Measurements from ENCODE around the gene TRRAP. TPM values are rescaled to one million over a fixed set of nuclear protein-coding genes. Genes with fewer than 3 reads are reported as not detected.
"Not testable (repeated sequence)": the region's sequence is repeated elsewhere in the genome, so short reads cannot be mapped to it uniquely, and the experiment has no call there.

Gene TRRAP
- total RNA-seq, 1 experiment from 2014 or later = 55.8 TPM

DNA sequence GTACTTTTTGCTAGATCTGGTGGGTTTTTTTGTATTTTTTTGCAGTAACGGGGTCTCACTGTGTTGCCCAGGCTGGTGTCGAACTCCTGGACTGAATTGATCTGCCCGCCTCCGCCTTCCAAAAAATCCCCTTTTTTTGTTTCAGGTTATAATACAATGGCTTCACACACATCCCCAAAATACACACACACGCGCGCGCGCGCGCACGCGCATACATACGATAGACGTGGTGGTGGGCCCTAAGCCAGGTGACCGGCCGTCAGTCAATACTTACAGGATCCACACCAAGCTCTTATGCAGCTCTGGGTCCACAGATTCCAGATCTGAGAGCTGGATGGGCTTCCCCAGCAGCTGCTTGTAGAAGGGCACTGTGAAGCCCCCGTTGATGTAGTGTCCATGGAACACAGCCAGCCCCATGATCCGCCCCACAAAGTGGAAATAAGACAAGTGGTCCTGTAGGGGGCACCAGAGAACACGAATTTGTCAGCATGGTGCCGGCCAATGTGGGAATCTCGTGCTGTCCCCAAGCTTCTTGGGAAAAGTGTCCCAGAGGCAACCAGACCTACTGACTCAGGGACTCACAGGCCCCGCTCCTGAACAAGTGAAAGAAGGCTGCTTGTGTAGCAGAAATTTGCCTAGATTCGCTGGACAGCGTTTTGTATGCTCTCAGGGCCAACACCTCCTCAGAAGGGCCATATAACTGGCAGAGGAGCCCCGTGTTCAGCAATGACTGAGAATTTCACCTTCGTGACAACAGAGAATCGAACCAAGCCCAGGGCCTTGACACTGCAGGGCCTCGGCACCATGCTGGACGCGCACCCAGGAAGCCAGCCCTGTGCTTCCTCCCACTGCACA, 162.0 kb downstream of the TRRAP start:
- Histone ChIP-seq H3K9me2 (ENCODE audit: insufficient read depth) (no peaks in the 10 kb centered on the region), H3K79me2 (ENCODE audit: low read depth) (no peaks in the 10 kb centered on the region), H3K27ac (peak overlapping the region; percentile 20), H3F3A (ENCODE audit: insufficient read depth, low read depth) (peaks cover 50% of the 10 kb centered on the region; the same call in 1 of the 2 replicates), H3K4me3 (no peak overlapping the region), H3K4me2 (no peak overlapping the region), H3K4me1 (replicated peaks; ENCODE audit: insufficient read depth) (no peaks in the 10 kb centered on the region), H3K9me3 (ENCODE audit: insufficient read depth, low read depth) (no peaks in the 10 kb centered on the region), H3K36me3 (ENCODE audit: low read depth) (peaks cover 84% of the 10 kb centered on the region), H4K20me1 (ENCODE audit: insufficient read depth) (peaks cover 26% of the 10 kb centered on the region), H2AFZ (no peak overlapping the region), H3K27me3 (ENCODE audit: insufficient read depth, low read depth) (no peaks in the 10 kb centered on the region)
- no TSS peak for BruUV-seq (replicated peaks)
- DNase-seq = peak; percentile 64 to 75
- CTCF ChIA-PET = no interaction called here
- TF ChIP-seq EZH2 (IDR thresholded peaks at IDR 0.05; ENCODE audit: low read depth) = no peak
- peak; percentile 81 for TF ChIP-seq CTCF (conservative IDR thresholded peaks at IDR 0.05)
- POLR2A ChIA-PET (ENCODE audit: unreplicated experiment) = interaction anchor here (0.6 kb wide), 1 partner anchor 89 kb away, joined by 6 read pairs; no protein-coding TSS in a partner anchor
- intact Hi-C loops (cut with micrococcal nuclease; ENCODE audit: unreplicated experiment) = loop anchor here (1.0 to 5.0 kb wide), 5 partner anchors 103 to 292 kb away; partner anchors contain the start of gene MYH16

- no TSS peak for BruUV-seq (replicated peaks)
- Histone ChIP-seq H4K20me1 (ENCODE audit: insufficient read depth) (peaks cover 19% of the 10 kb centered on the region), H3K9me2 (ENCODE audit: insufficient read depth) (no peaks in the 10 kb centered on the region), H3K4me3 (no peak overlapping the region), H3F3A (ENCODE audit: insufficient read depth, low read depth) (peaks cover 54% of the 10 kb centered on the region; the same call in 1 of the 2 replicates), H3K36me3 (ENCODE audit: low read depth) (peaks cover 83% of the 10 kb centered on the region), H3K27me3 (ENCODE audit: insufficient read depth, low read depth) (no peaks in the 10 kb centered on the region), H2AFZ (no peak overlapping the region), H3K4me2 (no peak overlapping the region), H3K9me3 (ENCODE audit: insufficient read depth, low read depth) (no peaks in the 10 kb centered on the region), H3K4me1 (replicated peaks; ENCODE audit: insufficient read depth) (no peaks in the 10 kb centered on the region), H3K79me2 (ENCODE audit: low read depth) (no peaks in the 10 kb centered on the region), H3K27ac (no peak overlapping the region)
- POLR2A ChIA-PET (ENCODE audit: unreplicated experiment) = no interaction called here
- intact Hi-C loops (cut with micrococcal nuclease; ENCODE audit: unreplicated experiment) = loop anchor here (2.0 to 5.0 kb wide), 3 partner anchors 171 to 291 kb away; partner anchors contain the start of gene MYH16
- DNase-seq = no peak
- CTCF ChIA-PET = interaction anchor here (0.7 kb wide), 1 partner anchor 83 kb away, joined by 5 read pairs; no protein-coding TSS in a partner anchor
- TF ChIP-seq CTCF (conservative IDR thresholded peaks at IDR 0.05) = no peak
- no peak for TF ChIP-seq EZH2 (IDR thresholded peaks at IDR 0.05; ENCODE audit: low read depth)
These were observed 163.2 kb downstream of the TRRAP start for GRCh38 chr7:99041526-99041925.

DNA sequence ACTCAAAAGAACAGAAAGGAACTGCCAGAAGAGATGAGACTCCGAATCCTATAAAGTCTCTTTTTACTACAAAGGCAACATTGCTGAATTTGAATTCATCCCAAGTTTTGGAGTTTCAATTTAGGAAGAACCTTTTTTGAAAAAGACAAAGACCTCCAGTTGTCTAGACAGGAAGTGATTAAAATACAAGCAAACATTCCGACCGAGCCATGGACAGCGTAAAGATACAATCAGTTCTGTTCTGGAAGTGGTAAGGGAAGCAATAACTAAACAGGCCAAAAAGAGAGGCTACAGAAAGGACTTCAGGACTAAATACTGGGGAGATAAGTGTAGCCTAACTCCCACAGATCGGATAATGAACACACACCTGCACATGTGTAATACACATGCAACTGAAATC, 164.6 kb downstream of the TRRAP start:
- no peaks in the 10 kb centered on the region for H3K27me3 ChIP-seq (ENCODE audit: insufficient read depth, low read depth)
- no peaks in the 10 kb centered on the region for H3K9me3 ChIP-seq (ENCODE audit: insufficient read depth, low read depth)
- H3K4me1 ChIP-seq (replicated peaks; ENCODE audit: insufficient read depth) = no peaks in the 10 kb centered on the region
- peaks cover 7% of the 10 kb centered on the region; the same call in 1 of the 2 replicates for H3K79me2 ChIP-seq (ENCODE audit: low read depth)
- TF ChIP-seq EZH2 (IDR thresholded peaks at IDR 0.05; ENCODE audit: low read depth) (no peak), CTCF (conservative IDR thresholded peaks at IDR 0.05) (no peak)
- H3K4me3 ChIP-seq = no peak overlapping the region
- intact Hi-C loops (cut with micrococcal nuclease; ENCODE audit: unreplicated experiment) = loop anchor here (5.0 kb wide), 2 partner anchors 169 to 289 kb away; no protein-coding TSS in a partner anchor
- H4K20me1 ChIP-seq (ENCODE audit: insufficient read depth) = peaks cover 14% of the 10 kb centered on the region
- ChIA-PET POLR2A (ENCODE audit: unreplicated experiment) (no interaction called here), CTCF (no interaction called here)
- H3K27ac ChIP-seq = peak overlapping the region; percentile 7; the same call in 1 of the 2 replicates
- no peak overlapping the region for H2AFZ ChIP-seq
- no peak for DNase-seq
- H3F3A ChIP-seq (ENCODE audit: insufficient read depth, low read depth) = peaks cover 56% of the 10 kb centered on the region; the same call in 1 of the 2 replicates
- H3K4me2 ChIP-seq = no peak overlapping the region
- H3K9me2 ChIP-seq (ENCODE audit: insufficient read depth) = no peaks in the 10 kb centered on the region
- BruUV-seq (replicated peaks) = no TSS peak
- H3K36me3 ChIP-seq (ENCODE audit: low read depth) = peaks cover 70% of the 10 kb centered on the region

GRCh38 chr7:99044858-99045257, 166.5 kb downstream of the TRRAP start:
- not testable (repeated sequence) for H3K4me1 ChIP-seq (replicated peaks; ENCODE audit: insufficient read depth); H3K27ac ChIP-seq; H3K9me2 ChIP-seq (ENCODE audit: insufficient read depth); H2AFZ ChIP-seq; H3K4me2 ChIP-seq; BruUV-seq (replicated peaks); H3K9me3 ChIP-seq (ENCODE audit: insufficient read depth, low read depth); DNase-seq; H3K4me3 ChIP-seq; H3K27me3 ChIP-seq (ENCODE audit: insufficient read depth, low read depth)
- Histone ChIP-seq H3K36me3 (ENCODE audit: low read depth) (peaks cover 64% of the 10 kb centered on the region), H3K79me2 (ENCODE audit: low read depth) (peaks cover 15% of the 10 kb centered on the region; the same call in 1 of the 2 replicates), H3F3A (ENCODE audit: insufficient read depth, low read depth) (peaks cover 73% of the 10 kb centered on the region; the same call in 1 of the 2 replicates), H4K20me1 (ENCODE audit: insufficient read depth) (peaks cover 14% of the 10 kb centered on the region)
- intact Hi-C loops (cut with micrococcal nuclease; ENCODE audit: unreplicated experiment) = loop anchor here (5.0 kb wide), 2 partner anchors 167 to 287 kb away; no protein-coding TSS in a partner anchor
- POLR2A ChIA-PET (ENCODE audit: unreplicated experiment) = interaction anchor here (0.6 to 0.7 kb wide), 2 partner anchors 52 to 276 kb away, joined by 4 to 7 read pairs; no protein-coding TSS in a partner anchor
- CTCF ChIA-PET = interaction anchor here (0.6 kb wide), 1 partner anchor 269 kb away, joined by 3 read pairs; no protein-coding TSS in a partner anchor
